Measurements from ENCODE around the gene JAKMIP2. TPM values are rescaled to one million over a fixed set of nuclear protein-coding genes. Genes with fewer than 3 reads are reported as not detected.
"Not testable (repeated sequence)": the region's sequence is repeated elsewhere in the genome, so short reads cannot be mapped to it uniquely, and the experiment has no call there.

JAKMIP2 gene
- total RNA-seq, 4 donors from 2014 or later = 0.20 TPM; not detected in 3

- ATAC-seq = peak; percentile 87 to 92
- H3K27ac ChIP-seq = no peak overlapping the region
These were observed 223.7 kb downstream of the JAKMIP2 start for GRCh38 chr5:147558826-147559225.

GRCh38 chr5:147557876-147558745, 224.4 kb downstream of the JAKMIP2 start:
- in situ Hi-C loops (cut with MboI; ENCODE audit: low sequenced_read_pairs in 4 of 4) = loop anchor here in 3 of 4 donors (5.0 to 25.0 kb wide), 4 partner anchors 96 to 333 kb away; no protein-coding TSS in a partner anchor
- ATAC-seq = no peak

More at GRCh38 chr5:147558826-147559225, 223.7 kb downstream of the JAKMIP2 start:
- DNase-seq = peak; percentile 11 to 40
- in situ Hi-C loops (cut with MboI; ENCODE audit: low sequenced_read_pairs in 4 of 4) = loop anchor here in 3 of 4 donors (5.0 to 25.0 kb wide), 4 partner anchors 97 to 334 kb away; no protein-coding TSS in a partner anchor
- intact Hi-C loops (cut with DNase I; ENCODE audit: low total_unique reads) = loop anchor here (1.0 to 5.0 kb wide), 4 partner anchors 52 to 335 kb away; no protein-coding TSS in a partner anchor
- Histone ChIP-seq H3K36me3 (no peaks in the 10 kb centered on the region), H3K4me1 (peaks cover 0 to 10% of the 10 kb centered on the region in 2 donors), H3K9me3 (no peaks in the 10 kb centered on the region), H3K4me3 (no peak overlapping the region), H3K27me3 (no peaks in the 10 kb centered on the region)
- no peak for TF ChIP-seq POLR2A (IDR thresholded peaks at IDR 0.05)
- peak; percentile 56 to 73 (median 66) for TF ChIP-seq CTCF (IDR thresholded peaks at IDR 0.05 in 4 of 5, conservative IDR thresholded peaks at IDR 0.05 in 1 of 5)

GRCh38 chr5:147555176-147555575, 227.4 kb downstream of the JAKMIP2 start:
- DNase-seq = no peak
- peak overlapping the region in 2 of 4 donors; percentile 38 to 56 for H3K27ac ChIP-seq
- H3K4me1 ChIP-seq = peaks cover 0 to 17% of the 10 kb centered on the region in 2 donors
- H3K27me3 ChIP-seq = no peaks in the 10 kb centered on the region
- no peaks in the 10 kb centered on the region for H3K9me3 ChIP-seq
- H3K36me3 ChIP-seq = no peaks in the 10 kb centered on the region
- in situ Hi-C loops (cut with MboI; ENCODE audit: low sequenced_read_pairs in 4 of 4) (loop anchor here in 3 of 4 donors (5.0 to 25.0 kb wide), 4 partner anchors 93 to 330 kb away; no protein-coding TSS in a partner anchor), intact Hi-C loops (cut with DNase I; ENCODE audit: low total_unique reads) (loop anchor here (5.0 kb wide), 1 partner anchor 48 kb away; no protein-coding TSS in a partner anchor)
- TF ChIP-seq CTCF (IDR thresholded peaks at IDR 0.05 in 4 of 5, conservative IDR thresholded peaks at IDR 0.05 in 1 of 5) (no peak), POLR2A (IDR thresholded peaks at IDR 0.05) (no peak)
- H3K4me3 ChIP-seq = no peak overlapping the region
- ATAC-seq = no peak

More at GRCh38 chr5:147557876-147558745, 224.4 kb downstream of the JAKMIP2 start:
- Histone ChIP-seq H3K4me1 (peaks cover 0 to 13% of the 10 kb centered on the region in 2 donors), H3K27me3 (no peaks in the 10 kb centered on the region), H3K9me3 (no peaks in the 10 kb centered on the region), H3K4me3 (no peak overlapping the region), H3K36me3 (no peaks in the 10 kb centered on the region), H3K27ac (no peak overlapping the region)
- no peak for DNase-seq
- TF ChIP-seq CTCF (IDR thresholded peaks at IDR 0.05 in 4 of 5, conservative IDR thresholded peaks at IDR 0.05 in 1 of 5) = no peak
- no peak for TF ChIP-seq POLR2A (IDR thresholded peaks at IDR 0.05)
- intact Hi-C loops (cut with DNase I; ENCODE audit: low total_unique reads) = loop anchor here (2.0 to 5.0 kb wide), 2 partner anchors 51 to 163 kb away; no protein-coding TSS in a partner anchor

GRCh38 chr5:147554261-147554817, 228.2 kb downstream of the JAKMIP2 start:
- H3K4me3 ChIP-seq = peak overlapping the region in 2 of 4 donors; percentile 3 to 10
- H3K27me3 ChIP-seq = no peaks in the 10 kb centered on the region
- no peaks in the 10 kb centered on the region for H3K36me3 ChIP-seq
- H3K9me3 ChIP-seq = no peaks in the 10 kb centered on the region
- TF ChIP-seq CTCF (IDR thresholded peaks at IDR 0.05 in 4 of 5, conservative IDR thresholded peaks at IDR 0.05 in 1 of 5) (no peak), POLR2A (IDR thresholded peaks at IDR 0.05) (no peak)
- ATAC-seq (peak; percentile 24 to 55), DNase-seq (no peak)
- H3K27ac ChIP-seq = peak overlapping the region; percentile 23 to 56 (median 31)
- H3K4me1 ChIP-seq = peaks cover 0 to 17% of the 10 kb centered on the region in 2 donors
- intact Hi-C loops (cut with DNase I; ENCODE audit: low total_unique reads) = no loop called here
- in situ Hi-C loops (cut with MboI; ENCODE audit: low sequenced_read_pairs in 4 of 4) = loop anchor here in 3 of 4 donors (10.0 to 25.0 kb wide), 3 partner anchors 92 to 330 kb away; no protein-coding TSS in a partner anchor

GRCh38 chr5:147553817-147554216, 228.7 kb downstream of the JAKMIP2 start:
- H3K9me3 ChIP-seq; H3K27me3 ChIP-seq; DNase-seq; intact Hi-C loops (cut with DNase I; ENCODE audit: low total_unique reads); H3K36me3 ChIP-seq; ATAC-seq: not testable (repeated sequence)
- in situ Hi-C loops (cut with MboI; ENCODE audit: low sequenced_read_pairs in 4 of 4) = loop anchor here in 3 of 4 donors (10.0 to 25.0 kb wide), 3 partner anchors 92 to 329 kb away; no protein-coding TSS in a partner anchor
- Histone ChIP-seq H3K4me1 (peaks cover 0 to 17% of the 10 kb centered on the region in 2 donors), H3K4me3 (peak overlapping the region in 2 of 4 donors; percentile 3 to 10), H3K27ac (peak overlapping the region; percentile 23 to 56 (median 31))

All from gastrocnemius medialis (tissue), 4 donors.